GM18858 (cell line): ENCODE results near the gene HSPA5.
"Not testable (repeated sequence)": the region's sequence is repeated elsewhere in the genome, so short reads cannot be mapped to it uniquely, and the experiment has no call there.

Experiments used
- ATAC-seq: cut with Tn5 transposase; IDR thresholded peaks from one replicate; pipeline ENCODE4 v1.9.1; 2021; ENCODE audit not compliant: unreplicated experiment

The HSPA5 gene

GRCh38 chr9:125194466-125194865, 46.7 kb downstream of the HSPA5 start:
- ATAC-seq: not testable (repeated sequence)

- no peak for ATAC-seq
Observed at GRCh38 chr9:125190361-125190801, 50.8 kb downstream of the HSPA5 start.

- ATAC-seq: peak; percentile 85
Observed at GRCh38 chr9:125189361-125190289, 51.5 kb downstream of the HSPA5 start, which contains the start of gene PPP6C. Gene PPP6C, minus strand, starts transcription at chr9:125189803. Its CDS starts 85 bp downstream, at chr9:125189718.

GRCh38 chr9:125189011-125189360, 52.2 kb downstream of the HSPA5 start:
- no peak for ATAC-seq
